AG10803 (cell line): ENCODE measurements around the gene MINPP1.
A peak's percentile ranks its signal among the peaks of the same experiment; 100 is the strongest.
"Not testable (repeated sequence)": the region's sequence is repeated elsewhere in the genome, so short reads cannot be mapped to it uniquely, and the experiment has no call there.

Experiments
- DNase-seq: peaks from one replicate; pipeline ENCODE4 v3.0.0; 2010; ENCODE audit warnings: low read depth
- H3K4me3 ChIP-seq: 2 replicates; pipeline ENCODE4 v1.5.1; 2011; ENCODE audit warnings: mild to moderate bottlenecking, low read length, control low read depth
- CTCF ChIP-seq: conservative IDR thresholded peaks from 2 replicates; pipeline ENCODE4 v1.5.1; 2011; ENCODE audit warnings: mild to moderate bottlenecking, low read length, control low read depth, inconsistent platforms

The MINPP1 gene

GRCh38 chr10:87579563-87579962 lies 74.9 kb downstream of the MINPP1 start:
- H3K4me3 ChIP-seq = no peak overlapping the region
- no peak for TF ChIP-seq CTCF
- DNase-seq = no peak

GRCh38 chr10:87580016-87580415 lies 75.3 kb downstream of the MINPP1 start:
- DNase-seq = no peak
- no peak for TF ChIP-seq CTCF
- H3K4me3 ChIP-seq = no peak overlapping the region

GRCh38 chr10:87585565-87586514 lies 81.1 kb downstream of the MINPP1 start:
- H3K4me3 ChIP-seq = no peak overlapping the region
- no peak for DNase-seq
- no peak for TF ChIP-seq CTCF

GRCh38 chr10:87589645-87590051 lies 85.0 kb downstream of the MINPP1 start:
- TF ChIP-seq CTCF = no peak
- no peak overlapping the region for H3K4me3 ChIP-seq
- peak; percentile 24 for DNase-seq

- H3K4me3 ChIP-seq = no peak overlapping the region
- TF ChIP-seq CTCF = no peak
- DNase-seq = no peak
Observed at GRCh38 chr10:87590705-87591588, 86.3 kb downstream of the MINPP1 start.

- DNase-seq = no peak
- no peak for TF ChIP-seq CTCF
Observed at GRCh38 chr10:87591589-87591886, 86.8 kb downstream of the MINPP1 start.

GRCh38 chr10:87592920-87593319 lies 88.2 kb downstream of the MINPP1 start:
- not testable (repeated sequence) for DNase-seq, H3K4me3 ChIP-seq

More at GRCh38 chr10:87591589-87591886, 86.8 kb downstream of the MINPP1 start:
- H3K4me3 ChIP-seq = no peak overlapping the region
